AG08395 (cell line): ENCODE data around the gene SDHAF1.
"Not testable (repeated sequence)": the region's sequence is repeated elsewhere in the genome, so short reads cannot be mapped to it uniquely, and the experiment has no call there.

ENCODE experiments used
- DNase-seq: peaks from one replicate; pipeline ENCODE4 v3.0.0; 2012; ENCODE audit warnings: mixed read lengths, low spot score

Gene SDHAF1, protein sequence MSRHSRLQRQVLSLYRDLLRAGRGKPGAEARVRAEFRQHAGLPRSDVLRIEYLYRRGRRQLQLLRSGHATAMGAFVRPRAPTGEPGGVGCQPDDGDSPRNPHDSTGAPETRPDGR

DNA sequence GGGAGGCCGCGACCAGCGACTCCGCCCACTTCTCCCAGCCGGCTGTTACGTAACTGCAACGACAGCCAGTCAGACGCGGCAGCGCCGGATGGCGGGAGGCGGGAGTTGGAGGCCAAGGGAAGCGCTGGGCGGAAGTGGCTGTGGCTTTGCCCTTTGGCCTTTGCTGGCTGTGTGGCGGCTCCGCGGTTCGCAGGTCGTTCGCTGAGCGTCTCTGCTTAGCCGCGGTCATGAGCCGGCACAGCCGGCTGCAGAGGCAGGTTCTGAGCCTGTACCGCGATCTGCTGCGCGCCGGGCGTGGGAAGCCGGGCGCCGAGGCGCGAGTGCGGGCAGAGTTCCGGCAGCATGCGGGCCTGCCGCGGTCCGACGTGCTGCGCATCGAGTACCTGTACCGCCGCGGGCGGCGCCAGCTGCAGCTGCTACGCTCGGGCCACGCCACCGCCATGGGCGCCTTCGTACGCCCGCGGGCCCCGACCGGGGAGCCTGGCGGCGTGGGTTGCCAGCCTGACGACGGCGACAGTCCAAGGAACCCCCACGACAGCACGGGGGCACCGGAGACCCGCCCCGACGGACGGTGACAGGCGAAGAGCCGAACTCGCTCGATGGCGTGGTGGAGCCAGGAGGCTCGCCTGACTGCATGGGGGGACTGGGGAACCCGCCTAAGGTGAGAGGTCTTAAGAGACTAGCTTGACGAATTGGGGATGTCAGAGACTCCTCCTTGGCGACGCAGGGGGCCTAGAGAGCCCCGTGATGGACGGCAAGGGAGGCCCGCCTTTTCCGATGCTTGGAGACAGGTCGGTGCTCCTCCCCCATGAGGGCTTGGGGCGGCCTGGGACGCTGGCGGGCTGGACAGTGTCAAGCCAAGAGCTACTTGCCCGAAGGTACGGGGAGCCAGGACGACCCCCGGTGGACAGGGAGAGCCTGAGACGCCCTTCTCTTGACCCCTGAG lies at the start of gene SDHAF1:
TSS of gene SDHAF1 (plus strand) at position 141 of the 946 bp plus-strand sequence. CDS start at position 228, 87 bp downstream.
- peak; percentile 97 for DNase-seq

DNA sequence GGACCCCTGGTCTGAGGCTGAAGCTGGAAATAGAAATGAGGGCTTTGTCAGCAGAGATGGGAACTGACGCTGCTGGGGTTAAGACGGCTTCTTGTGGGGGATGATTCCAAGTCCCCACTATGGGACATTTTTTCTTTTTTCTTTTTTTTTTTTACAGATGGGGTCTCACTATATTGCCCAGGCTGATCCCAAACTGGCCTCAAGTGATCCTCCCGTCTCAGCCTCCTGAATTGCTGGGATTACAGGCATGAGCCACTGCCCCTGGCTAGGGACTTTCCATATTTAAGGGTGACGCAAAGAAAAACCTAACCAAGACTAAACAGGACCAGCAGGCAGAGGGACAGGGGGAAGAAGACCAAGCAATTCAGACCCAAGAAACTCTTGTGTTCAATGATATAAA lies 48.8 kb upstream of the SDHAF1 start:
- DNase-seq: no peak

DNA sequence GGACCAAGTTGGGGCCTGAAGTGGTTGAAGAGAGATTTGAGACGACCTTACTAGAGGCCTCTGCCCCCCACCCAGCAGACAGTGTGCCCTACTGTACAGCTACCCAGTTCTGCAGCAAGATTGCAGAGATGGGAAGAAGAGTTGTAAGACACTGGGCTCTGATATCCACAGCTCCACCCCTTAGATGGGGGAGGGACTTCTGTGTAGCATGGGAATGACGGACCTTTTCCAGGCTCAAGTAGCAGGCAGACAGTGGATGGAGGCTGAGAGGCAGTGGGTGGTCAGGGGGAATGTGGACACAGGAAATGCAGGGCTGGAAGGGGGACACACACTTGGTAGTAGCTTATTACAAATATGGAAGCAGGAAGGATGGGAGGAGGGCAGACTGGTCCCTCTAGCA lies 45.9 kb upstream of the SDHAF1 start:
- DNase-seq: no peak

DNA sequence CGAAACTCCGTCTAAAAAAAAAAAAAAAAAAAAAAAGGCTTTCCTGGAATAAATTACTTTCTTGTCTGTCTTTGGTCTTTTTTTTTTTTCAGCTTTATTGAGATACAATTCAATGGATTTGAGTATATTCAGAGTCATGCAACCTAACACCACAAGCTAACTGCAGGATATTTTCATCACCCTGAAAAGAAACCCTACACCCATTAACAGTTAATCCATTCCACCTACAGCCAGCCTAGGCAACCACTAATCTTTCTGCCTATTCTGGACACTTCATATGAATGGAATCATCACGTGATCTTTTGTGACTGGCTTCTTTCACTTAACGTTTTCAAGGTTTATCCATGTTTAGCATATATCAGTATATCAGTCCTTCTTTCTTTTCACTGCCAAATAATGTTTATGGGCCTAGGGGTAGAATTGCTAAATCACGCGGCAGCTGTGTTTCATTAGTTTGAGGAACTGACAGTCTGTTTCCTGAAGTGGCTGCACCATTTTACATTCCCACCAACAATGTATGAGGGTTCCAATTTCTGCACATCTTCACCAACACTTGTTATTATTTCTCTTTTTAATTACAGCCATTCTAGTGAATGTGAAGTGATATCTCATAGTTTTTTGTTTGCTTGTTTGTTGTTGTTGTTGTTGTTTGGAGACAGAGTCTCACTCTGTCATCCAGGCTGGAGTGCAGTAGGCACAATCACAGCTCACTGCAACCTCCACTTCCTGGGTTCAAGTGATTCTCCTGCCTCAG lies 38.9 kb upstream of the SDHAF1 start:
- no peak for DNase-seq

DNA sequence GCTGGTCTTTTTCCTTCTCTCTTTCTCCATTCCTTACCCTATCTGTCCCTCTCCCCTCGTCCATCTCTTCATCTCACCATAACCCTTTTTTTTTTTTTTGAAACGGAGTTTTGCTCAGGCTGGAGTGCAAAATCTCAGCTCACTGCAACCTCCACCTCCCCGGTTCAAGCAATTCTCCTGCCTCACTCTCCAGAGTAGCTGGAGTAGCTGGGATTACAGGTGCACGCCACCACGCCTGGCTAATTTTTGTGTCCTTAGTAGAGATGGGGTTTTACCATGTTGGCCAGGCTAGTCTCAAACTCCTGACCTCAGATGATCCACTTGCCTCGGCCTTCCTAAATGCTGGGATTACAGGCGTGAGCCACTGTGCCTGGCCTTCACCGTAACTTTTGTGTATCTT lies 37.6 kb upstream of the SDHAF1 start:
- not testable (repeated sequence) for DNase-seq

DNA sequence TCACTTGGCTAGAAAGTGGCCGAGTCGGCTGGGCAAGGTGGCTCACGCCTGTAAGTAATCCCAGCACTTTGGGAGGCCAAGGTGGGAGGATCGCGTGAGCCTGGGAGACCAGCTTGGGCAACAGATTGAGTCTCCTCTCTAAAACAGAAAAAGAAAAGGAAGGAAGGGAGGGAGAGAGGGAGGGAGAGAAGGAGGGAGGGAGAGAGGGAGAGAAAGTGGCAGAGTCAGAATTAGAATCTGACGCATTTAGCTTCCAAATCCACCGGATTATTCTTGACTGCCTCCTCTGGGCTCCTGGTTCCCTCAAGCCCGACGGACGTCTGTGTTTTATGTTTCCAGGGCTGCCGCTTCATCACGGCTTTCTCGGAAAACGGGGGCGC lies 36.3 kb upstream of the SDHAF1 start:
- DNase-seq: no peak

DNA sequence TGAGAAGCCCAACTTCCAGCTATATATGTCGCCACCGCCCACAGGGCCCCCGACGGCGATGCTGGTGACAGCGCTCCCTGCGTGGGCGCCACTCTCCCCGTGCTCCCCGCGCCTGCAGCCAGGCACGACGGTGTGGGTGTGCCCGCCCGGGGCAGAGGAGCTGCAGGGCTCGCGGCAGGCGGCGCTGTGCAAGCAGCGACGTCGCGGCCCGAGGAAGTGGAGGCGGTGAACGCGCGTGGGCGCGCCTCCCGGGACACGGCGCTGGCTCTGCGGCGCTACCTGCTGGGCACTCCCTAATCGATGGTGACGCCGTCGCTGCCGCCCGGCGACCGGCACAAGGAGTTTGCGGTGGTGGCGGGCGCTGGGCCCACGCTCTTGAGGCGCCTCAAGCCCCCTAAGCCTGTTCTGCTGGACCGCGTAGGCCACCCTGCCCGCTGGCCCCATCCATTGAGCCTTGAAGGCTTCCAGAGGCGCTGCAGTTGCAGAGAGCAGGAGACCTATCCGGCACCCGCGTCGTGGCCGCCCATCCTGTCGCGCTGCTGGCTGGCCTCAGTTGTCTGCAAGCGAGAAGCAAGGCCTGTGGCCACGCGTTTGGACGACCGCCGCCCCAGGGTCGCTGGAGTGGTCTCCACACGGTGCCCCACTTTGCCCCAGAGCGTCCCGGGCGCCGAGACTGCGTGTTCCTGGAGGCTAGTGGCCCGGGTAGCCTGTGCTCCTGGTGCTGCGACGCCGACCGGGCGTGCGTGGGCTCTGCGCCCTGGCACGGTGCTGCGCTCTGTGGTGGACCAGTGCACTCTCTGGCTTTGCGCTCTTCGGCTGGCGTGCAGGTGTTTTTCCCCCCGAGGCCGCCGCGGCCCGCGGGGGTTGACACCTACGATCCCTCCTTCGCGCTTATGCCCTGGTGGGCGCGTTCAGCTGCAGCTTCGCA lies 35.7 kb upstream of the SDHAF1 start:
- peak; percentile 36 for DNase-seq

DNA sequence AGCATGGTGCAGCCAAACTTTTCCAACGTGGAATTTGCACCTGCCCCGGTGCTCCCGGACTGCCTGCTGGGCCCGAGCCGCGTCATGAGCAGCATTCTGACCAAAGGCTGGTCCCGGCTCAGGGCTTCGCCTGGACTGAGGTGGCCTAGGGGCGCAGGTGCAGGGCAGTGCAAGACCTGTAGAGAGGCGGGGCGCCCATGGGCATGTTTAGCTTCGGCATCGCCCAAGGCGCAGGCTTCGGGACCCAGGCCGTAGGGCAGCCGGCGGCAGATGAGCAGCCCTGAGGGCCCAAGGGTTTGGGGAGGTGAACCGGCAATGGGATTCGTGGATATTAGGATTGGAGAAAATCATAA lies 35.0 kb upstream of the SDHAF1 start:
- no peak for DNase-seq

DNA sequence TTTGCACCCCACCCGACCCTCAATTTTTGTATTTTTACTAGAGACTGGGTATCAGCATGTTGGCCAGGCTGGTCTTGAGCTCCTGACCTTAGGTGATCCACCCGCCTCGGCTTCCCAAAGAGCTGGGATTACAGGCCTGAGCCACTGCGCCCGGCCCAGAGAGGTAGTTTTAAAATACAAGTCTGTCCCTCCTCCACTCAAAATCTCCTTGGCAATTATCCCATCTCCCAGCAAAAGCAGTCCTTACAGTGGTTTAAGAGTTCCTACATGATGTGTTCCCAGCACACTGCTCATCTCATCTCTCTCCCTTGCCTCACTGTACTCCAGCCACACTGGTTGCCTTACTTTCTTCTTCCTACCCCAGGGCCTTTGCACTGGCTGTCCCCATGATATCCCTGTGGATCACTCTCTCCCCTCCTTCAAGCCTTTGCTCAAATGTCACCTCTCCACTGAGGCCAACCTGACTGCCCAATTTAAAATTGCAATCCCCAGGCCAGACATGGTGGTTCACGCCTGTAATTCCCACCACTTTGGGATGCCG lies 34.5 kb upstream of the SDHAF1 start:
- DNase-seq: no peak

DNA sequence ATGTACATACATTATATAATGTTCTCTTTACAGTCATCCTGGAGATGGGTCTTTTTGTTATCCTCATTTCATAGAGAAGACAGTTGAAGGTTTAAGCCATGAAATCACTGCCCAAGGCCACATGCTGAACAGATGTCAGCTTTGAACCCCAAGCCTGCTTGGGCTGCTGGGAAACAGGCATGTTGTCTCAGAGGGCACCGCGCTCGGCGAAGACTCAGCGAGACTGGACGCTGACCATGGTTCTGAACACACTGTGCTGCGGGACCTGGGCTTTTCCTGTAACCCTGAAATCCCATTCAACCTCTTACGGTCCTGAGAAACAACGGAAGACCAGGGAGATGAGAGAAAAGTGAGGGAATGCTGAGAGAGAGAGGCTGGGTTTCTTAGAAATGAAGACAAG lies 31.5 kb upstream of the SDHAF1 start:
- DNase-seq: peak; percentile 75

DNA sequence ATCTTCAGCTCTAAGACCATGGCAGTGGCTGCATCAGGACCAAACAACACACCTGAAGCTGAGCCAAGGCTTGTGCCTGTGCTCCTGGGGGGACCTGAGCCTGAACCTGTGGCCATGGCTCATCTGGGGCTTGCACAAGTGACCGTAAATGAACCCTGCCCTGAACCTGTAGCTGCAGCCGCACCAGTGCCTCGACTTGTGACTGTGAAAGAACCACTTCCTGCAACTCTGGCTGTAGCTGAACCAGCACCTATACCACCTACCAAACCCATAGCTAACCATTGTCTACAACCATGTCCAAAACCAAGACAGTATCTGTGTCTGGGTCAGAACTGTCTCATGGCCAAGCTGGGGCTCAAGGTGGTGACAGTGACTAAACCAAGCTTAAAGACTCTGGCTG lies 28.2 kb upstream of the SDHAF1 start:
- no peak for DNase-seq

DNA sequence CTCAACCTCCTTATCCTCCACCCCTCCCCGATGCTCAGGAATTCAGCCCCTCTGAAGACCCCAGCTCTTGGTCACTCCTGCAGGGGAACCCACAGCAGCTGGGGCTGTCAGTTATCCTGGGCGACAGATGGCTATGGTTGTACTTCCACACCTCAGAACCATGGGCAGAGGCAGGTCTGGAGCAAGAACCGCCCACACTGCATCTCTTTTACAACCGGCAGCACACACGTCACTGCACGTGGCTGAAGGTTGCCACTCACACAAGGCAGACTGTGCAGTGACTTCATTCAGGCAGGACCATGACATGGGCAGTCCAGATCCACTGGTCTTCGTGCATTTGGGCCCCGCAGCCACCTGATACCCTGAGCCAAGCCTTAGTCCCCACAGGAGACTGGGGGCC lies 21.5 kb upstream of the SDHAF1 start:
- no peak for DNase-seq

DNA sequence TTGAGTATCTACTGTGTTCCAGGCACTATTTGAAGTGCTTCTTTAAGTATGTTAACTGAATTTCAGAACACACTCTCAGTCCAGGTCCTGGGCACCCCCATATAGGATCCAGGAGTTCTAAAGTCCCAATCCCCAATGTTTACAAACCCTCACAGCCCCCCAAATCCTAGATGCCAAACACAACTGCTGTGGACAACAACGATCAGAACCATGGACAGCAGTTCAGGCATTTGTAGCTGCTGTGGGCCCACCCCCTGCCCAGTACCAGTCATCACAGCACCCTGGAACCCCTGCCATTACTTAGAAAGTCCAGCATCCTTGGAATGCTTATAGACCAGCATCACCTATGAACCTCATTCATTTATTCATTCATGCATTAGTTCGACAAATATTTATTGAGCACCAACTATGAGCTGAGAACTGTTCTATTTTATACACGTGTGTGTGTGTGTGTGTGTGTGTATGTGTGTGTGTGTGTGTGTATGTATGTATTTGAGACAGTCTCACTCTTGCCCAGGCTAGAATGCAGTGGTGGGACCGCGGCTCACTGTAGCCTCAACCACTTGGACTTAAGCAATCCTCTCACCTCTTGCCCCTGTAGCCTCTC lies 19.3 kb upstream of the SDHAF1 start:
- DNase-seq: peak; percentile 40

DNA sequence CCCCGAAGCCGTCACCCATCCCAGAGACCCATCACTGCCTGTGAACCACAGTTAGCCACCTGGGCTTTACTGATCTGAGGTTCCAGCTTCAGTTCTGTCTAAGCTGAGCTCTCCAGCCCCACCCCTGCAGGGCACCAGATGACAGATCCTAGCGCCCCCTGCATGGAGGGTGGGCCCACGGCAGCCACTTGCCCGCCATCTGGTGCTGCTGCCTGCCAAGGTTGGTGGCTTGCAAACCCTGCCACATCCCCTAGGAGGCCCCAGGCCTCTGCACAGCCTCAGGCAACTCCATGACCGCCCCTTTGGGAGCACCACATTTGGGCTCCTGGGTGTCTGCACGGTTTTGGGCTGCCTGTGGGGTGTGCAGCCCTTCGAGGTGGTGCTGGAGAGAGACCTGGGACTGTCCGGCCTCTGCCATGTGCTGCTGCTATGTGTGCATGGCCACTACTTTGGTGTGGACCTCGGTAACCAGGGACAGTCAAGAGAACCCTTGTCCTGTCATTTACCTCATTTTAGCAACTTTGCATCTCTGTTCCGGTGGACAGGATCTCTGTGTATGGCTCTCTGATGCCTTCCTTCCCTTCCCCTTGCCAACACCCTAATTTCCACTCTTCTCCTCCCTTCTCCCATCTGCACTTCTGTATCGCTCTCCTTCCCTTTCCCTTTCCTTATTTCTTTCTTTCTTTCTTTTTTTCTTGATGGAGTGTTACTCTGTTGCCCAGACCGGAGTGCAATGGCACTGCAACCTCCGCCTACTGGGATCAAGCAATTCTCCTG lies 17.4 kb upstream of the SDHAF1 start:
- no peak for DNase-seq

DNA sequence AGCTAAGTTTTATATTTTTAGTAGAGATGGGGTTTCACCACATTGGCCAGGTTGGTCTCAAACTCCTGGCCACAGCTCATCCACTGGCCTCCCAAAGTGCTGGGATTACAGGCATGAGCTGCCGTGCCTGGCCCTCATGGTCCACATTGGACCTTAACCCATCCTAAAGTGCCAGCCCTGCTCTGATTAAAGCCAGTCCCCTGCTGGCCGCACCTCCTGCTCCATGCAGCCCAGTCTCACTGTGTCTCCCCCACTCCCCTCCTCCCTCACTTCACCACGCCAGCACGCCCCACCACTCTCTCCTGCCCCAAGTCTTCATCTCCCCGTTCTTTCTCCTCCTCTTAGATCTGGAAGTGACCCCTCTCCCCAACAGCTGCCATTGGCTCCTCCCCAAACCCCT lies 16.7 kb upstream of the SDHAF1 start:
- DNase-seq: no peak

DNA sequence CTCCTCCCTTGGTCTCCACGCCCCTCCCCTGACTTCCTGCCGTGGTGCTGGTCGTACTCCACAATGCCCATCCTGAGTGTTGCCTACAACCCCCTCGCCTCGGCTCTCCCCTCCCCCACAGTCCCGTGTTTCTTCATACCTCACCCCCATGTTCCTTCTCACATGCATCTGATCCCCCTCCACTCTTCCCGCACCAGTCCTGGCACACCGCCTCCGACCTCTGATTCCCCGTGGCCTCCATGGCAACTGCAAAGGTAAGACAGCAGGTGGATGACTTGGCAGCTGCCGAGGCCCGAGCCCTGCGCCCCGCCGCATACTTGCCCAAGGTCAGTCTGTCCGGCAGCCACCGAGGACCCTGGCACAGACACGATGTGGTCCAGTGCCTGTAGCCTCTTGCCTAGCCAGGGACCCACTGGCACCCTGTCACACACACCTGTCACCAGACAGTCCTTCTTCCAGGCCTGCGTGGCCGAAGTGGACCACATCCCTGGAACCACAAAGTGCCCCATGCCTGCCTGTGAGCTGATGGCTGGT lies 16.1 kb upstream of the SDHAF1 start:
- DNase-seq: no peak

DNA sequence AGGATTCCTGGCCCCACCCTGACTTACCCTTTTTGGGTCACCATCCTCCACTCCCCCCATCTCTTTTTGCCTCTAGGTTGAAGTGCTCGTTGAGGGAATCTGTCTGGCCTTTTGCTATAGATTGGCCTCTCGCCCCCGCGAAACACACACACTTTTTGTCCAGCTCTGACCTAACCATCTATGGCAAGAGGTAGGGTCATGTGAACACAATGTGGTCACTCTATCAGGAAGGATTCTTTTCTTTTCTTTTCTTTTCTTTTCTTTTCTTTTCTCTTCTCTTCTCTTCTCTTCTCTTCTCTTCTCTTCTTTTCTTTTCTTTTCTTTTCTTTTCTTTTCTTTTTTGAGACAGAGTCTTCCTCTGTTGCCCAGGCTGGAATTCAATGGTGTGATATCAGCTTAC lies 14.0 kb upstream of the SDHAF1 start:
- DNase-seq: not testable (repeated sequence)

DNA sequence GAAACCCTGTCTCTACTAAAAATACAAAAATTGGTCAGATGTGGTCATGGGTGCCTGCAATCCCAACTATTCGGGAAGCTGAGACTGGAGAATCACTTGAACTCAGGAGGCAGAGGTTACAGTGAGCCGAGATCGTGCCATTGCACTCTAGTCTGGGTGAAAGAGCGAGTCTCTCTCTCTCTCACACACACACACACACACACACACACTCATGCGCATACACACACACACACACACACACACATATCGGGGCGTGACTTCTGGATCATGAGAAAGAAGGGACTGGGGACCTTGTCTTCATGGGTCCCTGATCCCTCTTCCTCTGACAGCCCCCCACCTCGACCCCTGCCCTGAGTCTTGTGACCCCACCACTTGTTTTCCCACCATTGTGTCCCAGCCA lies 11.8 kb upstream of the SDHAF1 start:
- no peak for DNase-seq

DNA sequence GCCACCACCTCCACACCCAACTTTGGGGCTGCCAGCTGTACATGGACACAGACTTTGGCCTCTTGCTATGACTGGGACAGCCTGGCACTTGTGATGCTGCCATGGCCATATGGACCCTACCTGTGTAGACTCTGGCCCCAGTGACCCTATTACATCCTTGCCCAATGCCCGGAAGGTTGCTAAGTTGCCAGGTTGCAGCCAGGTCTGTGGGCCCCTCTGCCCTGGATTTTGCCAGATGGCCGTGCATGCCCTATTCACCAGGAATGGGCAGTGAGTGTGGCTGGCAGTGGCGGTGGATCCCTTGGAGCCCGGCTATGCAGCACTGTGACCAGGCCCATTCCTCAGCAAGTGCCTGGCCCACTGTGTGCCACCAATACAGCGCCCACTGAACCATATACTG lies 8.9 kb upstream of the SDHAF1 start:
- DNase-seq: no peak
